ENCODE measurements around the gene FAM114A1.

FAM114A1 gene

GRCh38 chr4:38867478-38868058 lies at the start of gene FAM114A1:
Gene FAM114A1, plus strand, starts transcription at chr4:38867806. Its CDS starts 10,273 bp downstream, at chr4:38878079.
- DNase-seq, result peak; percentile 32

- DNase-seq, result no peak
Observed at GRCh38 chr4:38818441-38818976, 49.1 kb upstream of the FAM114A1 start.

GRCh38 chr4:38819569-38819968 lies 48.0 kb upstream of the FAM114A1 start:
- no peak for DNase-seq

GRCh38 chr4:38820329-38821061 lies 47.1 kb upstream of the FAM114A1 start:
- no peak for DNase-seq

GRCh38 chr4:38821739-38822138 lies 45.9 kb upstream of the FAM114A1 start:
- DNase-seq, result no peak

- DNase-seq, result no peak
Observed at GRCh38 chr4:38822748-38823303, 44.8 kb upstream of the FAM114A1 start.

DNA sequence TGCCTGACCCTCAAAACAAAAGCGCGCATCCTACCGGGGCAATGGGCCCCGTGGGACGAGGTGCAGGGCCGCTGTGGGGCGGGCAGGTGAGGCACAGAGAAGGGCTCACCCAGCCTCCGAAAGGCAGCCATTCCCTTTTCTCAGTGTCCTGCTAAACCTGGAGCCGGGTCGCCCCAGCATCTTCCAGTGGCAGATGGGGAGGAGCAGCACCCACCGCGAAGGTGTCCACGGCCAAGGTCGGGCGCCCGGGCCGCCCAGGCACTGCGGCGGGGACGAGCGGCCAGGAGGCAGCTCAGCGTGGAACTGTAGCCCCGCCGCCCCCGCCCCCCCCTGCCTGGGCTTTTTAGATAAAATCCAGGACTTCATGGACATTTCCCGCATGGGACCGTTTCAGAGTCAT lies 43.8 kb upstream of the FAM114A1 start:
- no peak for DNase-seq

GRCh38 chr4:38829237-38829636 lies 38.4 kb upstream of the FAM114A1 start:
- no peak for DNase-seq

GRCh38 chr4:38831653-38832052 lies 36.0 kb upstream of the FAM114A1 start:
- no peak for DNase-seq

DNA sequence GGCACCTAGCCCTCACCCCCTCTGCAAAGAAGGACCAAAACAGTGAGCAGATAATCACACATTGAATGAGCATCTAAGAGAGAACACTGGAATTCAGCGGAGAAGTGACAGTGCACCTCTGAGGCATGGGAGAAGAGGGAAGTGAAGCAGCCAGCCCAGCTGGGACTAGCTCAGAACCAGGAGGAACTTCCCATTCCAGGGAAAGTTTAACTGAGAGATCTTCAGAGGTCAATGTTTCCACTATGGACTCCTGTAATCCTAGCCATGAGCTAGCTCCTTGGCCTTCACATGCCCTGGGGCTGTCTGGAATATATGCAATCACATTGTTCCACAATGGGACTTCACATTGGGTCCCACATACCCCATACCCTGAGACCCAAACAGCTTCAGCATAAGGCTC lies 35.4 kb upstream of the FAM114A1 start:
- DNase-seq, result no peak

DNA sequence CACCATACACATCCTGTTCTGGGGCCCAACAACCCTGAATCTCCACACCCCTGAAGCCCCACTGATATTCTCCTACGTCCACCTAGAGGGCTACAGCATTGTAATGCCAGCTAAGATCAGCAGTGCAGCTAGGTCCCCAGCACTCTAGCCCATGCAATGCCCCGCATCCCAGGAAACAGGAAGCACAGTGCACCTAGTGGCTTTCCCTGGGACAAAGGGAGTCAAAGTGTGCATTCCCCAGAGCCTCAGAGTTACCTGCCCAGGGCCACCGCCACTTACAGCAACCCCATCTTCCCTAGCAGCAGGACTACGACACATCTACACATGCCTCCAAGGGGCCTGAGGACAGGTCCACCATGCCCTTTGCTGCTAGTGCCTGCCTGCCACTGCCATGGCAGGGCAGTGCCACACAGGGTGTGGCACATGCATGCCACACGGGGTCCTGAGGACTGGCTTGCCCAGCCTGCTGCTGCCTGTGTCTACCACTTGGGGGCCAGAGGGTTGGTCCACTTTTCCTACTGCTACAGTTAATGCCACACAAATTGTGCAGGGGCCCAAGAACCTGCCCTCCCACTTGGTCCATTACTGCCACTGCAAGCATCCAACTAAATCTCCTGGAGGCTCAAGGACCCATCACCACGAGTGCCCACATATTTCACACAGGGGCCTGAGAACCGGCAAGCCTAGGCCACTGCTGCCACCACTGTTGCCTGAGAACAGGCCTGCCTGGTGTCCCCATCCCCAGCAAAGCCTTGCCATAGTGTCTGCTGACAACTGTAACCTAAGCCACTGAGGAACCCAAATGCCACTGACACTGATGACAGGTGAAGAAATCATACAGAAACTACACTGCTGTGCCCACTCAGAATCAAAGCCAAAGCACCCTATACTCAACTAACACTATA lies 34.7 kb upstream of the FAM114A1 start:
- DNase-seq, result no peak

- no peak for DNase-seq
Observed at GRCh38 chr4:38834570-38834969, 33.0 kb upstream of the FAM114A1 start.

DNA sequence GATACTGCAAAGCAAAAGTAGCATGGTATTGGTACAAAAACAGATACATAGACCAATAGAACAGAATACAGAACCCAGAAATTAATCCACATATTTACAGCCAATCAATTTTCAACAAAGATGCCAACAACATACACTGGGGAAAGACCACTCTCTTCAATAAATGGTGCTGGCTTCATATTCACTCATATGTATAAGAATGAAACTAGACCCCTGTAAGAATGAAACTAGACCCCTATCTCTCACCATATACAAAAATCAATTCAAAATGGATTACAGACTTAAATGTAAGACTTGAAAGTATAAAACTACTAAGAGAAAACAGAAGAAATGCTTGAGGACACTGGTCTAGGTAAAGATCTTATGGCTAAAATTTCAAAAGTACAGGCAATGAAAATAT lies 30.3 kb upstream of the FAM114A1 start:
- no peak for DNase-seq

- DNase-seq, result no peak
Observed at GRCh38 chr4:38837849-38838248, 29.8 kb upstream of the FAM114A1 start.

DNA sequence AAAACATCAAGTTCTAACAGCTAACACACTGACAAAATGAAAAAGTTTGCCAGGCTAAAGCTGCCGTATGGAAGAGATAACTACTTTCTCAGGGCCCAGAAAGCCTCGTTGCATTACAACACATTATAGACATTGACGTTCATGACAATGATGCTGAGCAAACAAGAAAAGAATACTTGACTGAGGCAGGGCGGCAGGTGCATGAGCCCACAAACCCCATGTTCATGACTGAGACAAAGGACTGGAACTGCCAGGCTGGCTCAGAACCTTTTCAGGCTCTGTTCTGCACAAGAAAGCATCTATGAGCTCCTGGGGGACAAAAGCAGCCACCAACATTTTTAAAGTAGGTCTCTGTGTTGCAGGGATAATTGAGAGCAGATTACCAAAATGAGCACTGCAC lies 24.6 kb upstream of the FAM114A1 start:
- DNase-seq, result no peak

DNA sequence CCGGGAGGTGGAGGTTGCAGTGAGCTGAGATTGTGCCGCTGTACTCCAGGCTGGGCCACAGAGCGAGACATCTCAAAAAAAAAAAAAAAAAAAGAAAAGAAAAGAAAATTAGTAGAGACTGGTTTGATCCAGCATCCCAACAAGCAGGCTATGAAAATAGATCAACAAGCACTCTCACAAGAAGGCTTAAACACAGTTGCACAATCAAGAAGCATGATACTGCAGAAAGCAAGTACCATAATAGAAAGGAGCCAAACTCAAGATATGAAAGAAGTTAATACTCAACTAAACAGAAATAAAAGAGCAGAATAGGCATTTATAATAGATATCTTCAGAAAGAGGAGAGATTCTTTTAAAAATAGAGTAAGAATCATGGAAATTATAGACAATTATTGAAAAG lies 21.6 kb upstream of the FAM114A1 start:
- no peak for DNase-seq

DNA sequence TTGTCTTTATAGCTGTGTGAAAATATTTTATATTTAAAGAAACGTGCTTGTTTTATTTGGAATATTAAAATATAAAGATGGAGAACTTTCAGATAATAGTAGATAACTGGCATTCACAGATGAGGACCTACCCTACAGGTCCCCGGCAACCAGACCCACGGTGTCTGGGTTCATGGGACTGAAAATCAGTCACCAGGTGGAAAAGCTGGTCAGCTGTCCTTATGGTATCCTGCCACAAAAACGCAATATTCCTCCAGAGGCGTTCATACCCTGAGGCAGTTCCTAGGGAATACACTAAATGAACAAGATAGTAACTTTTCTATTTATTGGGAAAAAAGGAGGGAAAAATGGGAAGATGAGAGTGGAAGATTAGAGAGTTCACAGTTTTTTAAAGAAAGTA lies 12.1 kb upstream of the FAM114A1 start:
- no peak for DNase-seq

GRCh38 chr4:38856046-38856445 lies 11.6 kb upstream of the FAM114A1 start:
- peak; percentile 23 for DNase-seq

- peak; percentile 66 for DNase-seq
Observed at GRCh38 chr4:38856524-38857337, 10.9 kb upstream of the FAM114A1 start, which contains the start of gene TLR6. Gene TLR6, minus strand, starts transcription at chr4:38856817. Its CDS starts 27,344 bp downstream, at chr4:38829473.

DNA sequence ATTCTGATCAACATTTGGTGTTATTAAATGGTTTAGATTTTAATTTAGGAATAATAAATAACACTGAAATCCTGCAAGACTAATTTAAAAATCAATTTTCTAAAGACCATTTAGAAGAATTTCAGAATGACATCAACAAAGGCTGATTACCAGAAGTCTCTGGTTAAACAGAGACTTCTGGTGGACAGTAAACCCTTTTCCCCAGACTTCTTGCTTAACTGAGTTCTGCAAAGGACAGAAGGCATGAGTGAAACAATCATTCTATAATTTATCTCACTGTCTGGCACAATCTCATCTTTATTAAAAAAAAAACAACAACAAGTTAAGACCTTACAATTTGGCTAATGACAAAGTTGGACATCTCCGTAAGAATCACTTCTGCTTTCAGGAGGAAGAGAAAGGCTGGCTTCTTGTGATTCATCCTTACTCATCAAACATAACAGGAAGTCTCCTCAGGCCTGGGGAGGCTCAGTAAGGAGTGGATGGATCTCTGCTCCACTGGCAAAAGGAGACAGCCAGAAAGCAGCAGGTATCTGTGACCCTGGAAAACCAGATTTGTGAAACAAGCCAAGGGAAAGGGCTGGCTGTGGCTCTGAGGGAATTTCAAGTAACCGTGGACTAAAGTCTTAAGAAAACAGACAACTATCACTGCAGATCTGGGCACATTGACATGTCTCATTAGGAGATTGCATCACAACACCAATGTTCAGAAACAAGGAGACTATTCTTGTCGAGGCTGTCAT lies 10.1 kb upstream of the FAM114A1 start:
- peak; percentile 63 for DNase-seq

GRCh38 chr4:38858097-38858420 lies 9.5 kb upstream of the FAM114A1 start:
- no peak for DNase-seq

DNA sequence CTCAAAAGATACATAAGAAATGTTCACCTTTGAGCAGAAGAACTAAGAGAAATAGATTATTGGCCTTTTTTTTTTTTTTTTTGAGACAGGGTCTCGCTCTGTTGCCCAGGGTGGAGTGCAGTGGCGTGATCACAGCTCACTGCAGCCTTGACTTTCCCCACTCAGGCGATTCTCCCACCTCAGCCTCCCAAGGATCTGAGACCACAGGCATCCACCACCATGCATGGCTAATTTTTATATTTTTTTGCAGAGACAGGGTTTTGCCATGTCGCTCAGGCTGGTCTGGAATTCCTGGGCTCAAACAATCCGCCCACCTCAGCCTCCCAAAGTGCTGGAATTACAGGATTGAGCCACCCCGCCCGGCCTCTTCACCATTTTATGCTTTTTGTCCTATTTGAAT lies 8.1 kb upstream of the FAM114A1 start:
- DNase-seq, result no peak

Measured in CD4-positive, alpha-beta T cell treated with Interleukin-15 for 1 hour (primary cell).